Iris pigment epithelial cell (primary cell): Measurements from ENCODE around the gene VWA3B.
"Not testable (repeated sequence)": the region's sequence is repeated elsewhere in the genome, so short reads cannot be mapped to it uniquely, and the experiment has no call there.

Experiments
- DNase-seq: peaks from one replicate; pipeline ENCODE4 v3.0.0-alpha.2; 2011; ENCODE audit warnings: low read depth

Gene VWA3B, protein sequence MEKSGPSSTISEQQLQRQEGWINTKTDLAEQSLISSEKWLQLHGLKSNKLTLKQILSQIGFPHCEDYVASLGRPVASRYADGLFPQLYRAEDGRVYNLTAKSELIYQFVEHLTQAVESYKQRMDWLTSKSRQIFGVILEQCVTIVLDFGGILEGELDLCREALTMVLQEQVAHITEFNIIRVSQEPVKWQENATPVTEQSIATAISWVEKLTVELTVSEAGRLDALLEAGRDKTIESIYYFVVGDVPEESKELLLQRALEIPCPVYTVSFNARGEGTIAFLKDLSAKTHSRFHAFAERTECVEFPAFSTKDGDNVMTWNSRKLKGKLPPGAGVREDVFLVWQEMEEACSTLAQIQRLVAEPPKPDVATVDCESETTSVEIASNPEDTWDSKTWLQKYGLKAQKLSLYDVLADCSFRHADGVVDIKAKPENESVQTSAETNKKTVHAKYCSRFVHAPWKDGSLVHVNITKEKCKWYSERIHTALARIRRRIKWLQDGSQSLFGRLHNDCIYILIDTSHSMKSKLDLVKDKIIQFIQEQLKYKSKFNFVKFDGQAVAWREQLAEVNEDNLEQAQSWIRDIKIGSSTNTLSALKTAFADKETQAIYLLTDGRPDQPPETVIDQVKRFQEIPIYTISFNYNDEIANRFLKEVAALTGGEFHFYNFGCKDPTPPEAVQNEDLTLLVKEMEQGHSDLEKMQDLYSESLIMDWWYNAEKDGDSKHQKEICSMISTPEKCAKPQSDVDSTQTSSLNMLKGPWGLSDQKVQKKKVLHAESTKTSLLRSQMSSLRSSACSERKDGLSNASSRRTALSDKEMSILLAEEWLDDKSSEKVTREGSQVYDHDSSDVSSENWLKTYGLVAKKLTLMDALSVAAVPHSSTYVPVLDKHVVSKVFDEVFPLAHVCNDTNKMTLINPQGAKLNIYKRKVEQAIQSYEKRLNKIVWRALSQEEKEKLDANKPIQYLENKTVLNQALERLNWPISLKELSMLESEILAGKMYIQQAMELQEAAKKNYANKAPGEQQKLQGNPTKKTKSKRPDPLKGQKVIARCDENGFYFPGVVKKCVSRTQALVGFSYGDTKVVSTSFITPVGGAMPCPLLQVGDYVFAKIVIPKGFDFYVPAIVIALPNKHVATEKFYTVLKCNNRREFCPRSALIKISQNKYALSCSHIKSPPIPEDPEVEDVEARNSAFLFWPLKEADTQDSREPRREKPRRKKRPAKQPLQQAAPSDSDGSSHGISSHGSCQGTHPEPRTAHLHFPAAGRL (N-terminal part only)

DNA sequence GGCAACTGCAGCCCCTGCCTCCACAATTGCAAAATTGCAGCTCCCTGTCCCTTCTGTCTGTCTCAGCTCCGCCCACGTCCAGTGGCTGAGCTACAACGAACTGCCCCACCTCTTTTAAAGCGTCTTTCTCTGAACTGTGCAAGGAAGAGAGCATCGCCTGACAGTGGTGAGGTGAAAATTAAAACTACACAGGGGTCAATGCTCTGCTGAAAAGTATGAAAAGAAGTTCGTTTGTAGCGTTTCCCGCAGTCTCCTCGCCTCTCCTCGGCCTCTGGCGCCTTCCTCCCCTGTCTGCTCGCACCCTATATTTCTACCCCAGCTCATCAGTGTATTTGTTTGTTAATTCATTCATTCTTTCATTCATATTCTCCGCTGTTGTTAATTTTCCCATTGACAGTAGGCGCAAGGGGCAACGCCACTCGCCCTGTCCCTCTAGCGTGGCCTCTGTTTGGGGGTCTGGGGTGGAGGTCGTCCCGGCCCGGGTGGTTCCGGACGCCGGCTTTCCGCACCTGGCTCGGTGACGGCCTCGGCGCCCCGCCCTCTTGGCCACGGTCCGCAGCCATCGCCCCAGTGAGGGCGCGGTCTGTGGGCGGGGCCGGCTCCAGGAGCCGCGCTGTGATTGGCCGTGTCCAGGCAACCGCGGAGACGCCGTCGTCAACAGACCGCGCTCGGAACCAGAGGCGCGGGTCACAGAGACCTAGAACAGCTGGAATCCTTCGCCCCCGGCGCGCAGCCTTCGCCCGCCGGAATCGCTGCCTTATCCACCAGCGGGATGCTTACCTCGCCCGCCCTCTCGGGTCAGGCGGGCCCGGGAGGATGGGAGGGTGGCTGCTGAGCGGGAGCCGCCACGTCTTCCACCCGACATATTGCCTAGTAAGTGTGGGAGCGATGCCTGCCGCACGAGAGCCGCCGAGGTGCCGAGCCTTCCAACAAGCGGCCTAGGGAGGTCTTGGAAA, at the start of gene VWA3B:
Gene VWA3B (plus strand): TSS at position 677 of the 956 bp plus-strand sequence. CDS start 5,926 bp downstream, outside the sequence.
- DNase-seq, result peak; percentile 40

DNA sequence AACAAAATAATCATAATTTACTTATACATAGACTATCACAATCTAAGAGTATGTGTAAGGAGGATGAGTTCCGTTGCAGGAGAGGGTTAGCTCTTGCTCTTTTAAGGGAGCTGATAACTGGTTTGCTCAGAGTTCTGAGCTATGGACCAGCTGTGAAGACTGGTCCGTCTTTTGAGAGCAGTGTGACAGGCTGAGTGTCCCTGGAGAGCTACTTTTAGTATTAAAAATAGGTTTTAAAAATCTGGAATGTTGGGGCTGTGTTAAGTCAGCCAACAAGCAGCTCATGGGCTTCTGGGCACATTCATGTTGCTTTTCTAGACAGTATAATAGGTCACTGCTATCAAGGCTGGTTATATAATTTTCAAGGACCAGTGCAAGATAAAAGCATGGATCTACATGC, 49.8 kb upstream of the VWA3B start:
- DNase-seq, result no peak

DNA sequence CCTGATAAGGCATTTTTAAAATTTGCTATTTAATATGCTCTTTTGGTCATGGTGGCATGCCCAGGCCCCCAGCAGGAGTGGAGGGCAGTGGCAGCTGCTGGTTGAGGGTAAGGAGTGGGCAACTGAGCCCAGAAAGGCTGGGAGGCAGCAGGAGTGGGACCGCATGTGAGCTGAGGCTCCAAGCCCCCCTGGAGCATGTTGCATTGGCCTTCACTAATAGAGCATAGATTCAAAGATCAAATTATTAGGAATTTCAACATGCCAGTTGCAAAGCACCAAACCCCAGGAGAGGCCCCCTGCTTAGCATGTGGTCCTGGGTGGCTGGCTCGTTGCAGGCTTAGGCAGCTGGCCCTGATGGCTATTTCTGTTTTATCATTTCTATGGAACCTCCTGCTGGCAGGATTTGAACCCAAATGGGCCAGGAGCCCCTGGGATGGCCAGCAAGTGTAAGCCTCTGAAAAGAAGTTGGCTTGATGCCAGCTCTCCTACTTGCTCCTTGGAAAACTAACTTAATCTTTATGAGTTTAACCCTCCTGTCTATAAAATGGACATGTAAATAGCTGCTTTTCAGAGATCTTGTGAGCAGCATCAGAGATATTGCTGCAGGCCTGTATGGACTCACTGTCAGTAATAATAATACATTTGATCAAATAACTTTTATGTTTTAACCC, 49.2 kb upstream of the VWA3B start:
- no peak for DNase-seq

DNA sequence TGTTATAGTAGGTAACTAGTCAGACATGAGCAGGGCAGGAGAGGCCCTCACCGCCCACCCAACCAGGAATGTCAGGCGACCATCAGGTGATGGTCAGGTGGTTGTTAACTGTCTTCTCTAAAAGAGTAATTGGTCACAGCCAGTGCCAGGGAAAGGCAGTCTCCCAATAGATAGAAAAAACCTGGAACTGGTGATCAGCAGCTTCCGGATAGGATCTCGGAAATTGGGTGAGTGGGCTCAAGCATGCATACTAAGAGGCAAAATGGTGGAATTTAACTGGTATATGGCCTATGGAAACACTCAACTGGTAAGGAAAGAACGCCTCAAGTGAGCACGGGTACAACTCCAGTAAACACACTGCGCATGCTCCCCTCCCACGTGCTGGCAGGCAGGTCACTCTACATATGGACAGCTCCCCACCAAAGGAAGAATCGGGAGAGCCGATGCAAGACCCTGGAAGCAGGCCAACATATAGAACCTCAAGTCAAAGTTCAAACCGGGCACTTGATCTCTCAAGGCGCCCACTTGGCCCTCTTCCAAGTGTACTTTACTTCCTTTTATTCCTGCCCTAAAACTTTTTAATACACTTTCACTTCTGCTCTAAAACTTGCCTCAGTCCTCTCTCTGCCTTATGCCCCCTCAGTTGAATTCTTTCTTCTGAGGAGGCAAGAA, 47.7 kb upstream of the VWA3B start:
- no peak for DNase-seq

DNA sequence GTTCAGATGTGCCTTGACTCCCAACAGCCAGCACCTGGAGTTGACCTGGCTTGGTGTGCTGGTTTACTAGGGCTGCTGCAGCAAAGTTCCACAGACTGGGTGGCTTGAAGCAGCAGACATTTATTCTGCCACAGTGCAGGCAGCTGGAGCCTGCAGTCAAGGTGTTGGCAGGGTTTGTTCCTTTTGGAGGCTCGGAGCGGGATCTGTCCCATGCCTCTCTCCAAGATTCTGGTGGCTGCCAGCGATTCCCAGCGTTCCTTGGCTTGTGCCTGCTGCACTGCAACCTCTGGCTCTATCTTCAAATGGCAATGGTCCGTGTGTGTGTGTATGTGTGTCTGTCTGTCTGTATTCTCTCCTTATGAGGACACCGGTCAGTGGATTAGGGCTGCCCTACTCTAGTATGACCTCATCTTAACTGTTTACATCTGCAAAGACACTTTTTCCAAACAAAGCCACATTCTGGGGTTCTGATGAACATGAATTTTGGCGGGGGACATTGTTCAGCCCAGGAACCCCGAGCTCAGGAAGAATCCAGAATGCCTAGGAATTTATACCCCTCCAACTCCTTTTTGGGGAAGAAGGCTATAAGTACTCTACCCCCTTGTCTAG, 46.5 kb upstream of the VWA3B start:
- no peak for DNase-seq

DNA sequence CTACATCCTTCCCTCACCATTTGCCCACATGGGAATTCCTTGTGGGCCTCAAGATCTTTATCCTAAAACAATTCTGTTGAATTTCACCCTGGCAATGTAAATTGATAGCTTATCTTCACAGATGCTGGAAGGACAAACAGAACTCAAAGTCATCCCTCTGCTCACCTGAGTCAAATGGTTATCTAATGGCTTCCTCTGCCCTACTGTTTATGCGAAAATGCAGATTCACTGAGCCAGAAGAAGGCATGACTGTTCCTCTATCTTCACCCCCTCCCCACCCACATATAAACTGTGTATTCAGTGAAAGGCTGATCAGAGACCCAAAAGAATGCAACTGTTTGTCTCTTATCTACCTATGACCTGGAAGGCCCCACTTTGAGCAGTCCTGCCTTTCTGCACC, 43.9 kb upstream of the VWA3B start:
- DNase-seq, result no peak

DNA sequence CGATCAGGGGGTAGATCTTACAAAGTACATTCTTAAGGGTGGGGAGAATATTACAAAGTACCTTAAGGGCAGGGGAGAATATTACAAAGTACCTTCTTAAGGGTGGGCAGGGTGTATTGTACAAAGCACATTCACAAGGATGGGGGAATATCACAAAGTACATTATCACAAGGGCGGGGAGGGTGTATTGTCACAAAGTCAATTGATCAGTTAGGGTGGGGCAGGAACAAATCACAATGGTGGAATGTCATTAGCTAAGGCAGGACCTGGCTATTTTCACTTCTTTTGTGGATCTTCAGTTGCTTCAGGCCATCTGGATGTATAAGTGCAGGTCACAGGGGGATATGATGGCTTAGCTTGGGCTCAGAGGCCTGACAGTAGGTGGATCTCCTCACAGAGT, 42.2 kb upstream of the VWA3B start:
- DNase-seq, result not testable (repeated sequence)

DNA sequence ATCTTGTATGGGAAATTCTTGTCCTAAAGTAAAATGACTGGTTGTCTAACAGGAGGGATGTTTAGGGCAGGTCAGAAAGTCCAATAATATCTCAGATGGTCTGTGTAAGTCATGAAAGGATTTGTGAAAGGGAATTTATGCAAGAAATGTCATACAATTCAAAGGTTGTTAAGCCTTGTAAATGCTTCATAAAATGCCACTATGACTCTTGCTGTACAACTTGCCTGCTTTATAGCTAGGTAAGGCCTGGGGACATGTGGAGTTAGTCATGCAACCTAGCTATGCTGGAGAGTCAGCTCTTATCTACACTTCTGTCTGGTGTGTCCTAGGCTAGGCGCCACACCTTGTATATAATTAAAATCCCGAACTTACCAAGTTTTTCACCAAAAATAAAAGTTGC, 36.9 kb upstream of the VWA3B start:
- DNase-seq, result no peak

DNA sequence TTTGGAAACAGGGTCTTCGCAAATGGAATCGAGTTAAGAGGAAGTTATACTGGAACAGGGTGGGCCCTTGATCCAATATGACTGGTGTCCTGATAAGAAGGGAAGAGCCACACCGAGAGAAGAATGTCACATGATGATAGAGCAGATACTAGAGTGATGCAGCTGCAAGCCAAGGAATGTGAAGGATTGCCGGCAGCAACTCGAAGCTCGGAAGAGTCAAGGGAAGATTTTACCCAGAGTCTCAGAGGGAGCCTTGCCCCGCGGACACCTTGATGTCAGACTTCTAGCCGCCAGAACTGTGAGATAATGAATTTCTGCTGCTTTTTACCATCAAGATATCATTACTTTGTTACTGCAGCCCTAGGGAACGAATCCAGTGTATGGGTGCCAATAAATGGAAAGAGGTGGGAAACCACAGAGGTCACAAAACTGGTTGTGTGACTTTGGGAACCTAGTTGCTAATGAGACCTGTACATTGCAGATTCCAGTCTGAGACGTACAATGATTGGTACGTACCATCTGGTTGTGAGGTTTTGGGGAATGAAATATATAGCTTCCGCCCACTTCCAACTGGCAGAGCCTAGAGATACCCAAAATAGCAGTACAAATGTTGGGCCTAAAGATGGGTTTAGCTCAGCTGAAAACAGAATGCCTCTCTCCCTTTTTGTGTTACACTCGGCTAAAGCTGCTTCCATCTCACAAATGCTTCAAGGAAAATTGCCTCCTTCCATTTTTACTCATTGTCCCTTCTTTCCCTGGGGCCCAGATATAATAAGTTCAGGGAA, 28.6 kb upstream of the VWA3B start:
- no peak for DNase-seq

DNA sequence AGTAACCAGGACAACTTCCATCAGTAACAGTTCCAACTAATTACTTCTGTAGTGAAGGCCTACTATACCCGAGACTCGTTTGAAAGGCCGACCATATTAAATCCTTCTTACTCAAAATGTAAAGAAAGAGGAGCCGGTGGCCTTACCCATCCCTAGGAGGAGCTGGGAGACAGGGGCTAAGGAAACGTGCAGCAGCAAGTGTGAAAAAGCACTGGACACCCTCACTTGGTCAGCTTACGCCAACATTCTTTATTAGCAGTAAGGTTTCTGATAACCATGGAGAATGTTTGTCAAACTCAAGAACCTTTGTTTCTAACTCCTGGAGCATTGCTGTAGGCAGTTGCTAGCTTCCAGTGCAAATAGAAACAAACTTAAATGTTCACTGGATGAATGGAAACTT, 26.7 kb upstream of the VWA3B start:
- no peak for DNase-seq

DNA sequence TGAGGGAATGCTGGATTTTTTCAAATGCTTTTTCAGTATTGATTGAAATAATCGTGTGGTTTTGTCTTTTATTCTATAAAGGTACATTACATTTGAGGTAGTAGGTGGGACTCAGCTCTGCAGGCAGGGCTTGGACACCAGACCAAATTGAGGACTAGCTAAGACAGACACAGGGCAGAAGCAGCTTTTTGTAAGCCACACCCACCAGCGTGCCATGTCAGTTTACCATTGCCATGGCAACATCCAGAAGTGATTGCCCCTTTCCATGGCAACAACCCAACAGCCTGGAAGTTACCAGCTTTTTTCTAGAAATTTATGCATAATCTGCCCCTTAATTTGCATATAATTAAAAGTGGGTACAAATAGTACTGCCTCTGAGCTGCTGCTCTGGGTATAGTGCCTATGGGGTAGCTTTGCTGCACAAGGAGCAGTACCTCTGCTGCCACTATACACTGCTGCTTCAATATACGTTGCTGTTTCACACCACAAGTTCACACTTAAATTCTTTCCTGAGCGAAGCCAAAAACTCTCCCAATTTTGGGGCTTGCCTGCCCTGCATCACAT, 23.6 kb upstream of the VWA3B start:
- no peak for DNase-seq

DNA sequence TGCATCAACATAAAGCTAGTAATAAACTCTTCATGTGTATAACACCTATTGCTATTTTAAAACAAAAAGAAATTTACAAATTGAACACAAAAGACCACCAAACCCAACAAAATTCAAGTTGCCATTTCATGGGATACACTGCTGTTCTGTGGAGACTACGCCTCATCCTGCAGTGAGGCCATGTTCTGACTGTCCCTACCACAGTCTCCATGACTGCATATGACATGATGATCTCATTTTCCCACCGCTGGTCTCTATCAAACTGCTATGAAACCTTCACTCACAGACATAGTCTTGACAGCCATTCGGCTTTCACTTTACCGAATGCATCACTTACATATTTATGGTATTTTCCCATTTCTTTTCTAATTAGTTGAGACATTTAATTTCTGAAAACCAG, 21.2 kb upstream of the VWA3B start:
- DNase-seq, result no peak

DNA sequence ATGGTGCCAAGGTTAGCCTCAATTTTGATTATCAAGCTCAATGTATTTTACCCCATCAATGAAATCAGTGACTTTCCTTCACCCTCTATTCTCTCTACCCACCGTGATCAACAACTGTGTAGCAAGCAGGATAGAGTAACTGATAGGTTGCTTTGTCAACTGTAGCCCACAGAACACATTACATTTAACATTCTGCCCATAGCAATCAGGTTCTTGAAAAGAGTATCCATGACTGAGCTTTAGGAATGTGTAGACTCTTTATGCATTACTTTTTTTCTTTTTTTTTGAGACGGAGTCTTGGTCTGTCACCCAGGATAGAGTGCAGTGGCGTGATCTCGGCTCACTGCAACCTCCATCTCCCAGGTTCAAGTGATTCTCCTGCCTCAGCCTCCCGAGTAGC, 19.8 kb upstream of the VWA3B start:
- no peak for DNase-seq

DNA sequence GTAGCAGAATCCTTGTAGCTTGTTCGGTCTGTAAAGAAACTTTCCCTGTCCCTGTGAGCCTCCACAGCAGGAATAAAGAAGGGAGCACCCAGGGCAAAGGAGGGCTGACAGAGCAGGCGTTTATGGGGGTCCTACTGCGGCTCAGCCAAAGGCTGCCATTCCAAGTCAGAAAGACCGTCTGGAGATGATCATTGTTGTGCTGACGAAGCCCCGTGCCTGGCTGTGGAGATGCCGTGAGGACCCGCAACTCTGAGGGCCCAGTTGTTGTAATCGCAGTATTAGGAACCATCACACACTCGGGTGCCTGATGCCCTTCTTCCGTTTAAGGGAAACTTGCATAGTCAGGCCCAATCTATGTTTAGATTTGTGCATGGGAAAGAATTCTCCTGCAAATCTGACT, 16.9 kb upstream of the VWA3B start:
- no peak for DNase-seq

DNA sequence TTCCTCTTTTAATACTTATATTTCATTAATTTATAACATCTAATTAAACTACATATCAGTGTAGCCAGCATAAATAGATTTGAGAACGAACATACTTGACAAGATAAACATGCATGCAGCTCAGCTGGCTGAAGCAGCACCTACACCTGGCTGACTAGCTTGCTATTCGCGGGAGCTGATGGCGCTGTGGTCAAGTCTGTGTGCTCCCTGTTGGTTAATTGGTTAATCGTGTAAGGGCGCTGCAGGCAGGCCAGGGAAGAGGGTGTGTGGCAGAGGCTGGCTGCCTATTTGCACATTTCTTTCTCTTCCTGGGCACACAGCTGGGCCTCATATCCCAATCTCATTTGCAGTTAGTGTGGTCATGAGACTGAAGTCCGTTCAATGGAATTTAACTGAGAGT, 14.5 kb upstream of the VWA3B start:
- DNase-seq, result no peak

DNA sequence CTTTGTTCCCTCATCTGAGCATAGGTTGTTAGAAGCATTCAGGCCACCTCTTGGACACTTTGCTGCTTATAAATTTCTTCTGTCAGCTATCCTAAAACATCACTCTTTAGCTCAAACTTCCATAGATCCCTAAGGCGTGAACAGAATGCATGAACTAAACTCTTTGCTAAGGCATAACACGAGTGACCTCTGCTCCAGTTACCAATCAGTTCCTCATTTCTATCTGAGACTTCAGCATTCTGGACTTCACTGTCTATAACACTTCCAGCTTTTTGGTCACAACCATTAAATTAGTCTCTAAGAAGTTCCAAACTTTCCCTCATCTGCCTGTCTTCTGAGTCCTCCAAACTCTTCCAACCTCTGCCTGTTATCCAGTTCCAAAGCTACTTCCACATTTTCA, 8.3 kb upstream of the VWA3B start:
- no peak for DNase-seq

DNA sequence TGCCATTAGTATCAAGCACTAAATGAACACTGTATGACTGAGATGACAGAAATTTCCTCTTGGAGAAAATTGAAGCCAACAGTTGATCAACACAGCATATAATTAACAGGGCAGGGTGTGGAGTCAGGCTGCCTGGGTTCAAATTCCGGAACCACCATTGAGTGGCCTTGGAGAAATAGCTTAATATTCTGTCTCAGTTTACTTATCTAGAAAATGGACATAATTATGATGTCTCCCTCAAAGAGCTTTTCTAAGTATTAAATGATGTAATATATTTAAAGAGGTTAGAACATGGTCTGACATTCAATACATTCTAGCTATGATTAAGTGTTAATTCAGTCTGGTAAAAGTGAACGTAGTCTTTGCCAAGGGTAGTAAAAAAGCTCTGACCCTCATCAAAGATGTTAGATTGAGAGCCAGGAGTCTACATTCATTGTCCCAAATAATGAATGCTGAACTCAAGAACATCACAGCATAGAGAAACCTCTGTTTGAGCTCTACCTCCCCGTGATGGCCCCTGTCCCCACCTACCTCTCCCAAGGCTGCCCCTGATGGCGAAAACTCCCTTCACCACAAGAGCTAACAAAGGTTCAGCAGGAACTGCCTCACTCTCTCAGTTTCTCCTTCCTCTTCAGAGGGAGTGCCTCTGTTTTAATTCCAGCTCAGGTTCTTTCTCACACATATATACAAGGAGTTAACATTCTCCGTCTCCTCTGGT, 2.7 kb upstream of the VWA3B start:
- no peak for DNase-seq

DNA sequence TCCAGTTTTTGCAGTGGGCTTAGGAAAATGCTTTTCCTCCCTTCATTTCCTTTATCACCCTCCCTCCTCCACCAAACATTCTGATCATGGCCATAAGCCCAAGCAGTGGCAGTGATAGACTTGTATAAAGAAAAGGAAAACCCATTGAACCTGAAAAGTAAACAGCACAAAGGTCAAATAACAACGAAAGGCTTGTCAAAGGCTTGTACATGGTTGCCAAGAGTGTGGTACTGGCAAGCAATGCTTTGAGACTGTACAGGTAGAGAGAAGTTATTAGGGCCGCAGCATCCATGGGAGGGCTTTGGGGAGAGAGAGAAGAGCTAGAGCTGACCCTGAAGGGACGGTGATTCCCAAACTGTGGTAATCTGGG, 2.1 kb upstream of the VWA3B start:
- no peak for DNase-seq
